C4-2B (cell line): ENCODE results near the gene TGM6.
A peak's percentile ranks its signal among the peaks of the same experiment; 100 is the strongest.
"Not testable (repeated sequence)": the region's sequence is repeated elsewhere in the genome, so short reads cannot be mapped to it uniquely, and the experiment has no call there.

Experiments
- H3K27ac ChIP-seq: fragments of 450-650 bp; 2 replicates; pipeline ENCODE4 v1.5.1; 2017
- CTCF ChIP-seq: fragments of 450-650 bp; conservative IDR thresholded peaks from 2 replicates; pipeline ENCODE4 v1.5.1; 2017; ENCODE audit warnings: mild to moderate bottlenecking
- ZFX ChIP-seq: fragments of 450-650 bp; IDR thresholded peaks from 2 replicates; pipeline ENCODE4 v1.6.1; 2017

TGM6 gene

GRCh38 chr20:2403291-2404052 is 22.8 kb downstream of the TGM6 start:
- TF ChIP-seq ZFX: no peak
- TF ChIP-seq CTCF: no peak
- no peak overlapping the region for H3K27ac ChIP-seq

GRCh38 chr20:2405693-2406065 is 25.0 kb downstream of the TGM6 start:
- TF ChIP-seq ZFX (no peak), CTCF (no peak)

GRCh38 chr20:2407355-2407754 is 26.7 kb downstream of the TGM6 start:
- H3K27ac ChIP-seq: not testable (repeated sequence)

More at GRCh38 chr20:2405693-2406065, 25.0 kb downstream of the TGM6 start:
- H3K27ac ChIP-seq: no peak overlapping the region

- TF ChIP-seq CTCF (no peak), ZFX (no peak)
- no peak overlapping the region for H3K27ac ChIP-seq
Observed at GRCh38 chr20:2408111-2408510, 27.4 kb downstream of the TGM6 start.

GRCh38 chr20:2416541-2417212 is 36.0 kb downstream of the TGM6 start:
- H3K27ac ChIP-seq: peak overlapping the region; percentile 12; the same call in 1 of the 2 replicates
- TF ChIP-seq ZFX (no peak), CTCF (no peak)

GRCh38 chr20:2417213-2417541 is 36.5 kb downstream of the TGM6 start:
- TF ChIP-seq CTCF (no peak), ZFX (no peak)
- peak overlapping the region; percentile 12; the same call in 1 of the 2 replicates for H3K27ac ChIP-seq

GRCh38 chr20:2418388-2418787 is 37.7 kb downstream of the TGM6 start:
- TF ChIP-seq ZFX: no peak
- TF ChIP-seq CTCF: no peak
- no peak overlapping the region for H3K27ac ChIP-seq
